Activated T-helper 9 cell treated with anti-CD3 and anti-CD28 coated beads, Interleukin-2, amount 50 U/mL, for 16 hours (primary cell): ENCODE measurements around the gene CCL27.
A peak's percentile ranks its signal among the peaks of the same experiment; 100 is the strongest.

Experiments used
- DNase-seq: peaks from one replicate; pipeline ENCODE4 v3.0.0-alpha.2; 2020; ENCODE audit warnings: low read depth

CCL27 gene

DNA sequence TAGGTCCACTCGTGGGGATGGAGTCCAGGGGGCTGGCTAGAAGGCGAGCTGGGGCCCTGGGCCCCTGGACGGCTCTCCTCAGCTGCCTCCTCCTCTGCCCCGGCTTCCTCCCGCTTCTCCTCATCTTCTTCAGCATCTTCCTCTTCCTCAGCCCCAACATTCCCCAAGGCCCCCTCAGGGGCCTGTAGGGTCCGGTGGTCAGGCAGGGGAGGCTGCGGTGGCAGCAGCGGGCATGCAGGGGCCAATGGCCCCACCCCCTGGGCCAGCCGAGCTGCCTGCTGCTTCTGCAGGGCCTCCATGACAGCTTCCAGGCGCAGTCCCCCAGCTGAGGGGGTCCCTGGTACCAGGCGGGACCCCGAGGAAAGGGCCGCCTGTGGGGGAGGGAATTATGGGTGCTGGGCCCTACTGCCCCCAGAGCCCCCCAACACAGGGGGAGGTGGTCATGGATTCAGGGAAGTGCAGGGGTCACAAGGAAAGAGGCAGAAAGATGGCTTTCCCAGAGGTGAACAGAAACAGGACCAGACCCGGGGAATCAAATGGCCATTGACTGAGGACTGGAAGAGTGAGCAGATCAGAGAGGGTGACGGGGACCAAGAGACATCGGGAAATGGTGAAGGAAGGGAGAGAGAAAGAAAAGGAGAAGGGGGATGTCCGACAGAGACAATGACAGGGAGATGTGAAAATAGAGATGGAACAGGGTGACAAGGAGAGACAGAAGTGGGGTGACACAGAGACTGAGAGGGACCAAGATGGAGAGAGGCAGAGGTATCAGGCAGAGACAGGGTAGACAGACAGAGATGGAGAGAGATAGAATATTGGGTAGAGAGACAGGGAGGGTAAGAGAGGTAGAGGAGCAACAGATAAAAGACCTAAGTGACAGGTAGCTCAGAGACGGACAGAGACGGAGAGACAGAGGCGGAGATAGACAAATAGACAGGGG is 34.5 kb downstream of the CCL27 start:
- DNase-seq = no peak

- no peak for DNase-seq
Observed at GRCh38 chr9:34625186-34625486, 37.3 kb downstream of the CCL27 start.

- no peak for DNase-seq
Observed at GRCh38 chr9:34624475-34625185, 37.8 kb downstream of the CCL27 start.

GRCh38 chr9:34623374-34624235 is 38.9 kb downstream of the CCL27 start:
- DNase-seq = no peak

GRCh38 chr9:34620061-34620994 is 42.1 kb downstream of the CCL27 start, which contains the start of gene DCTN3:
DCTN3 (minus strand) TSS chr9:34620495; CDS start chr9:34620464, 31 bp downstream.
- DNase-seq = peak; percentile 84

DNA sequence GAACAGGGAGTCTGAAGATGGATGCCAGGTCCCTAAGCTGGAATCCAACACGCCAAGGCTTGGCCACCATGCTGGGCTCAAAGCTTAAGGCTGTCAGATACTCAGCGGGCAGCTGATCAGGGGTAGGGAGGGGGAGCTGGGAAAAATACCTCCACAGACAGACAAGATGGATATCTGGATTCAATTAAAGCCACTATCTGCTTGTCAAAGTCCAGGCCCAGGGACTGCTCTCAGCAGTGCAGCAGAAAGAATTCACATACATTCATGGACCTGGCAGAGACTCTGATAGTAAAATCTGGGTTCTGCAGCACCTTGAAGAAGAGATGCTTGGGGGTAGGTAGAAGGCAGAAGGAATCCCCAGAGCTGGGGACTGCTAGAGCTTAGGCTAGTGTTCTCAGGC is 47.3 kb downstream of the CCL27 start:
- DNase-seq = no peak

- DNase-seq = peak; percentile 58
Observed at GRCh38 chr9:34612788-34613390, 49.6 kb downstream of the CCL27 start.
